ENCODE measurements around the gene ANKRD33B.

DNA sequence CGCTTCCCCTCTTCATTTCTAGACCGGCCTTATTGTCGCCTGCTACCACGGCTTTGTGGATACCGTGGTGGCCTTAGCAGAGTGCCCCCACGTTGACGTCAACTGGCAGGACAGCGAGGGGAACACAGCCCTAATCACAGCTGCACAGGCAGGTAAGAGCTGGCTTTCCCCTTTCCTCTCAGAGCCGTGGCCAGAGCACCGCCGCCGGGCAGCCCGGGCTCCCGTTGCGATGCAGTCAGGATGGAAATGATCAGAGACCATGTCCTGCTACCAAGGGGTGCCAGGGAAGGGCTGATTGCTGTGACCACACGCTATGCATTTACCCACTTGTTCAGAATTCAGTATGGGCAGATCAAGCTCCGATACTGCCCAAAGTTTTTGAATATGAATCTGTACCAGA is 54.4 kb downstream of the ANKRD33B start:
- TF ChIP-seq EP300 (IDR thresholded peaks at IDR 0.05; ENCODE audit: borderline replicate concordance in 1 of 2, low read depth in 2 of 2, low read length in 2 of 2) (no peak), POLR2A (IDR thresholded peaks at IDR 0.05; ENCODE audit: control extremely low read depth in 1 of 2, low read depth in 2 of 2, low read length in 2 of 2) (no peak), FOSL1 (IDR thresholded peaks at IDR 0.05; ENCODE audit: insufficient read depth, low read depth, low read length) (no peak)
- TF ChIP-seq, protein P1, sequence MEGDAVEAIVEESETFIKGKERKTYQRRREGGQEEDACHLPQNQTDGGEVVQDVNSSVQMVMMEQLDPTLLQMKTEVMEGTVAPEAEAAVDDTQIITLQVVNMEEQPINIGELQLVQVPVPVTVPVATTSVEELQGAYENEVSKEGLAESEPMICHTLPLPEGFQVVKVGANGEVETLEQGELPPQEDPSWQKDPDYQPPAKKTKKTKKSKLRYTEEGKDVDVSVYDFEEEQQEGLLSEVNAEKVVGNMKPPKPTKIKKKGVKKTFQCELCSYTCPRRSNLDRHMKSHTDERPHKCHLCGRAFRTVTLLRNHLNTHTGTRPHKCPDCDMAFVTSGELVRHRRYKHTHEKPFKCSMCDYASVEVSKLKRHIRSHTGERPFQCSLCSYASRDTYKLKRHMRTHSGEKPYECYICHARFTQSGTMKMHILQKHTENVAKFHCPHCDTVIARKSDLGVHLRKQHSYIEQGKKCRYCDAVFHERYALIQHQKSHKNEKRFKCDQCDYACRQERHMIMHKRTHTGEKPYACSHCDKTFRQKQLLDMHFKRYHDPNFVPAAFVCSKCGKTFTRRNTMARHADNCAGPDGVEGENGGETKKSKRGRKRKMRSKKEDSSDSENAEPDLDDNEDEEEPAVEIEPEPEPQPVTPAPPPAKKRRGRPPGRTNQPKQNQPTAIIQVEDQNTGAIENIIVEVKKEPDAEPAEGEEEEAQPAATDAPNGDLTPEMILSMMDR (IDR thresholded peaks at IDR 0.05; ENCODE audit: control extremely low read depth in 1 of 3, insufficient read depth in 1 of 3, low read depth in 1 of 3, low read length in 3 of 3) = no peak
- TF ChIP-seq, protein P2, sequence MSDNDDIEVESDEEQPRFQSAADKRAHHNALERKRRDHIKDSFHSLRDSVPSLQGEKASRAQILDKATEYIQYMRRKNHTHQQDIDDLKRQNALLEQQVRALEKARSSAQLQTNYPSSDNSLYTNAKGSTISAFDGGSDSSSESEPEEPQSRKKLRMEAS (IDR thresholded peaks at IDR 0.05) = no peak
